Dendritic cell treated with granulocyte-macrophage colony-stimulating factor and Interleukin-4, amounts not matched to agents 40 ng/mL and 50 ng/mL, for 4 days (primary cell): ENCODE measurements around the gene CD58.

Source experiments
- H3K27ac Mint-ChIP-seq: one replicate; pipeline ENCODE4 v1.8.0; 2022; ENCODE audit warnings: mild to moderate bottlenecking, mixed read lengths
- H3K27me3 Mint-ChIP-seq: one replicate; pipeline ENCODE4 v1.8.0; 2022; ENCODE audit warnings: mild to moderate bottlenecking, mixed read lengths
- H3K36me3 Mint-ChIP-seq: one replicate; pipeline ENCODE4 v1.8.0; 2022; ENCODE audit warnings: low read depth, mixed read lengths
- H3K4me1 Mint-ChIP-seq: one replicate; pipeline ENCODE4 v1.8.0; 2022; ENCODE audit warnings: low read depth, mixed read lengths
- H3K4me3 Mint-ChIP-seq: one replicate; pipeline ENCODE4 v1.8.0; 2022; ENCODE audit warnings: mild to moderate bottlenecking, moderate library complexity, mixed read lengths
- H3K9me3 Mint-ChIP-seq: one replicate; pipeline ENCODE4 v1.8.0; 2022; ENCODE audit warnings: mixed read lengths
- intact Hi-C: fragments of 100-400 bp; cut with micrococcal nuclease; formaldehyde crosslinking; loops from one replicate; pipeline ENCODE4 v1.15.0; 2022

Gene CD58

DNA sequence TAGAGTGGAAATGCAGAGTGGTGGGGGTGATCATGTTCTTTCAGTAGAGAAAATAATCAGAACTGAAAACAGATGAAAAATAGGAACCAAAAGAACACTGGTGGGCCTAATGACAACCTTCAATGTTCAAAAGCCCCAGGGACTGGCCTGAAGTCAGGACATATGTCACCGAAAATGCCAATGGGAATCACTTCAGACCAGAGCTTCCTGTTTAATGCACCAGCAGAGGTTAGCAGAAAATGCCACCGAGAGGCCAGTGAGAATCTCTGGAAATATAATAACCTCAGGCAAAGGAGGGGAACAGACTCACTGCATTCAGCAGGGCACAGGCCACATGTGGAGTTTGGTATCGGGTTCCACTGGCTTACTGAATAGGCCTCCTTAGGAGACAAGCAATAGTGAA is 15.9 kb upstream of the CD58 start:
- peak overlapping the region; percentile 26 for H3K27ac Mint-ChIP-seq

DNA sequence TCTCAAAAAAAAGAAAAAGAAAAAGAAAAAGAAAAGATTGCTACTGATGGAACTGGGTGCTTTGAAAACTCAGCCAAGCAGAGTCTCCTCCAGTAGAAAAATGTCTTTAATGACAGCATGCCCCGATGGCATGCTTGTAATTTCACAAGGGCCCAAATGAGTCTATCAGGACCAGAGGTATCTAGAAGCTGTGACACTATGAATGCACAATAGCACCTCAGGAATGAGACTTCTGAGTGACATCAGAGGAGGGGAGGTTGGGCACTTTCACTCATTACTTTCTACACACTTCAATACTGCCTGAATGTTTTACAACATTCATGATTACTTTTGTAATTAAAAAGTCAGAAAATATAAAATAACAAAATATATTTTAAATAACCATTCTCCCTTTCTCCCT is 15.1 kb upstream of the CD58 start:
- intact Hi-C loops: no loop called here
- Mint-ChIP-seq H3K4me3 (no peak overlapping the region), H3K27ac (peak overlapping the region; percentile 26), H3K27me3 (peaks cover 4% of the 10 kb centered on the region), H3K4me1 (peaks cover 43% of the 10 kb centered on the region), H3K36me3 (no peaks in the 10 kb centered on the region), H3K9me3 (no peaks in the 10 kb centered on the region)

More for the DNA sequence above, 15.9 kb upstream of the CD58 start:
- peaks cover 43% of the 10 kb centered on the region for H3K4me1 Mint-ChIP-seq
- H3K27me3 Mint-ChIP-seq: peaks cover 4% of the 10 kb centered on the region
- H3K9me3 Mint-ChIP-seq: no peaks in the 10 kb centered on the region
- intact Hi-C loops: no loop called here
- H3K36me3 Mint-ChIP-seq: no peaks in the 10 kb centered on the region
- no peak overlapping the region for H3K4me3 Mint-ChIP-seq

DNA sequence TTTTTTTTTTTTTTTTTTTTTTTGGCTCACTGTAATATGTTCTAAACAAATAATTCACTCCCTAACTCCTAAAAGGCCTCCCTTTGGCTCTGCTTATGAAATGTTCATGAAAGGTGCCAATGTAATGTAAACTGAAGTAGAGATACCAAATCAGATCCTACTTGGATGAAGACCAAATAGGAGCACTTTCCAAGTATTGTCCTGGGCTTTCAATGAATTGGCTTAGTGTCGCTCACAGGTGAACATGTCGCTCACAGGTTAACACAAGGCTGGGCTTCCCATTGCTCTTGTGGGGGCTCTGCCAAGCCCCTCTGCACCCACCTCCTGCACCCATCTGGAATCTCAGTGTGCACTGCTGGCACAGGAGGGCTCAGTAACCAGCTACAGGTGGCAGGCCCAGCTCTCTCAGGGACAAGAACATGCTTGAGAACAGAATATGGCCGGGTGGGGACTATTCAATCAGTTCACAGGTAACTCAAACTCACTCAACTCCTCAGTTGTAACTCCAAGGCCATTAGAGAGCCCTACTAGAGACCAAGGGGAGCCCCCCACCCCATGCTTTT is 10.6 kb upstream of the CD58 start:
- no peaks in the 10 kb centered on the region for H3K9me3 Mint-ChIP-seq
- no peaks in the 10 kb centered on the region for H3K36me3 Mint-ChIP-seq
- no peak overlapping the region for H3K27ac Mint-ChIP-seq
- H3K4me1 Mint-ChIP-seq: peaks cover 17% of the 10 kb centered on the region
- intact Hi-C loops: no loop called here
- no peak overlapping the region for H3K4me3 Mint-ChIP-seq
- no peaks in the 10 kb centered on the region for H3K27me3 Mint-ChIP-seq

DNA sequence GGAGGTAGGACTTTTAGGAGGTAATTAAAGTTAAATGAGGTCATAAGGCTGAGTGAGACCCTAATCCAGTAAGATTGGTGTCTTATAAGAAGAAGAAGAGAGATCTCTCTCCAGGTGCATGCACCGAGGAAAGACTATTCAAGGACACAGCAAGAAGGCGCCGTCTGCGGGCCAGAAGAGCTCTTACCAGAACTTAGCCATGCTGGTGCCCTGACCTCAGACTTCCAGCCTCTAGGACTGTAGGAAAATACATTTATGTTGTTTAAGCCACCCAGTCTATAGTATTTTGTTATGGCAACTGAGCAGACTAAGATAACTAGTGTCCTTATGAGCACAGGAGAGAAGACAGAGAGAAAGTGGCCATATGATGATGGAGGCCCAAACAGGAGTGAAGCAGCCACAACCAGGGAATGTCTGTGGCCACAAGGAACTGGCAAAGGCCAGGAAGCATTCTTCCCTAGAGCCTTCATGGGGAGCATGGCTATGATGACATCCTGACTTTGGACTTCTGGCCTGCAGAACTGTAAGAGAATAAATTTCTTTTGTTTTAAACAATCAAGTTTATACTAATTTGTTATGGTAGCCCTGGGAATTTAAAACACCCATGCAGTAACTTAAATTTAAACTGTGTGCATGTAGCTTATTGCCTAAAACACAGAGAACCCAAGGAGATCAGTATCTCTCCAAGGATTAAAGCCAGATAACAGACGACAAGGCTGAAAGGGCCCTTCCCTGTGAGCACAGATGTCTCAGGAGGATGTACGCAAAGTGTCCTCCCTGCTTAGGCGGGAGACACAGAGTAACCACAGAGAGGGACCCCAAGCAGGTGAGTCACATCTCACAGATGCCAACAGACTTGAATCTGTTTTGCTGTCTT is 9.9 kb upstream of the CD58 start:
- intact Hi-C loops: no loop called here
- Mint-ChIP-seq H3K9me3 (no peaks in the 10 kb centered on the region), H3K36me3 (no peaks in the 10 kb centered on the region), H3K27me3 (no peaks in the 10 kb centered on the region), H3K4me1 (peaks cover 12% of the 10 kb centered on the region), H3K4me3 (no peak overlapping the region), H3K27ac (no peak overlapping the region)

DNA sequence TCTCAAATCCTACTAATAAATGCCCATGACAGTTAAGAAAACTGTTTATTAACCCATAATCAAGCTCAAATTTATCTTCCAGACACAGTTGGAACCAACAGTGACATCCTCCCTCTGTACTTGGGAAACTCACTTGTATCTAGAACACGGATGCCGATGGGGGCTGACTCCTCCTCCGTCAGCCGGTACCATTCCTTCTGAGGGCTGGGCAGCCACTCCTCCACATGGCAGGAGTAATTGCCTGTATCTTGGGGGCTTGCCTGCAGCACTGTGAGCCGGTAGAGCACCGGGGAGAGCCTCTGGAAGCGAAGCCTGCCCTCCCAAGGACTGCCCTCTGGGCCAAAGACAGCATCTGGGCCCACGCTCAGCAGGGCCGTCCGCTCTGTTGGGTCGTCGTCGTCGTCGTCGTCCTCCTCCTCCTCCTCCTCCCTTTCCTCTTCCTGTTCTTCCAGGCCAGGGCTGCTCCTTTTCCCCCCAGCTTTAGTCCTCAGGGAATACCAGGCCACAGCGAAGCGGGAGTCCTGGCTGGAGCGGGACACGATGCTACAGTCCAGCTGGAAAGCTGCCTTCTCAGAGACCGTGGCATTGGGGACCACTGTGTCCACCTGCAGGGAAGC is 8.5 kb upstream of the CD58 start:
- intact Hi-C loops: no loop called here
- Mint-ChIP-seq H3K27ac (no peak overlapping the region), H3K36me3 (no peaks in the 10 kb centered on the region), H3K9me3 (no peaks in the 10 kb centered on the region), H3K4me1 (peaks cover 21% of the 10 kb centered on the region), H3K4me3 (no peak overlapping the region), H3K27me3 (no peaks in the 10 kb centered on the region)

DNA sequence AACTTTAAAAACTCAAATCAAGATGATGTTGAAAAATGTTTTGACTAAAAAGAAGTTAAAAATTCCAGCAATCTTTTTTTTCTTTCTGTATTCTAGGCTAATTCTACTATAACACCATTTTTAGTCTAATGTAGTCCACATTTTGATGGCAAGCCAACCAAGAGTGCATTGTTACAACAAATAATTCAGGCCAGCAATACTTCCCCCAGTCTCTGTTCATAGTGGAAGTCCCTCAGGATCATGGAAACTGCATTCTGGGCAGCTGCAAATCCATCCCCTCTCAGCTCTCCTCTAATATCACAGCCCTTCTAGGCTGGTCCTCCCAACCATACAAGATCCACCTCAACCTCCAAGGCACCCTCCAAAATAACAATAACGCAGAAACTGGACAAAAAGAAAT is 7.8 kb upstream of the CD58 start:
- Mint-ChIP-seq H3K9me3 (no peaks in the 10 kb centered on the region), H3K27me3 (no peaks in the 10 kb centered on the region), H3K27ac (no peak overlapping the region), H3K36me3 (no peaks in the 10 kb centered on the region), H3K4me3 (no peak overlapping the region), H3K4me1 (peaks cover 29% of the 10 kb centered on the region)
- intact Hi-C loops: no loop called here

DNA sequence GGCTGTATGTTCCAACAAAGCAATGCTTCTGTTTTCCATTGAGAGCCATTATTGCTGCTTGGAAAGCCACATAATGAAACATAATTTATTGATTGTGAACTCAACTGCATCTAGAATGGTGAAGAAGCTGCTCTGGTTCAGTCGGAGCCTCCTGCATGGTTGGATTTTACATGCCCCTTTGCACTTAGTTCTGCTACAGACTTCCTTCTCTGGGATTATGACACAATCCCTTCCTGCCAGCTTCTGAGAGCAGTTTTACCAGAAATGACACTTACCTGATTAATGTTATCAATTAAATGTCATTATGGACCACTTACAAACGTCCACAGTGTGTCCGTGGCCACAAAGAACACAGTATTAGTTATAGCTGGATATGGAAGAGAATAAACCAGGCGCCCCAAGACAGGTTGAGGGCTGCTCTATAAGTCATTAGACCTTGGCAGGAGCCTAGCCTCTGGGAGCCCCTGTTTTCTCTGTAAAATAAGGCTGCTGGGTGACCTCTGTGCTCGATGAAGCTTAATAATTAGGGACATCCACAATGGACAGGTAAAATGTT is 7.0 kb upstream of the CD58 start:
- peaks cover 34% of the 10 kb centered on the region for H3K4me1 Mint-ChIP-seq
- no peaks in the 10 kb centered on the region for H3K36me3 Mint-ChIP-seq
- no peaks in the 10 kb centered on the region for H3K27me3 Mint-ChIP-seq
- intact Hi-C loops: no loop called here
- H3K4me3 Mint-ChIP-seq: no peak overlapping the region
- H3K27ac Mint-ChIP-seq: no peak overlapping the region
- no peaks in the 10 kb centered on the region for H3K9me3 Mint-ChIP-seq

DNA sequence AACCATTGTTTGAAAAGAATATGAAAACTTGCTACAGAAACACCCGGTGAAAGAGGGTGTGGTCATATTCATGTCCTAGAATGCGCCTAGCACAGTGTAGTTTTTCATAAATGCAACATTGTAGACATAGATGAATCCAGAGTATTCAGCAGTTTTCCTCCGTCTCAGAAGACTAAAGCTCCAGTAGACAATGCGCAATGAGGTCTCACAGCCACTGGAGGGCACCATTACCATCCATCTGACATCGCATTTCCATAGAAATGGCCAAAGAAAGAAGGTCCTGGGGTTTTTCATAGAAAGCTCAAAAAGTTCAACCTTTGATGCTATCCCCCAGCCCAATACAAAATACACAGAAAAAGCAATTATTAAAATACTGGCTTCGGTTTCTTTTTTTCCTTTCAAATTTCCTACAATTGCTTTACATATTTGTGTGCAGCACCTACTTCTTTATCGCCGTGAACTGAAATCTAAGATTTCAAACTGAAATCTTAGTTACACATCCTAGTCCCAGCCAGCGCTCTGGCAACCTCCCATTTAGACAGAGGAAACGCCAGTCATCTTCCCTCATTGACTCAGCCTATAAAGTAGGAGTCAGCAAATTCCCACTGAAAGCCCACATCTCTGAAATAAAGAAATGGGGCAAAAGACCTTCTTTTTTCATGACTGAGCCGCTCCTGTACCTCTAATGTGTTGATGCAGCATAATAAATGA is 3.9 kb upstream of the CD58 start:
- Mint-ChIP-seq H3K27ac (peak overlapping the region; percentile 54), H3K4me3 (no peak overlapping the region), H3K27me3 (no peaks in the 10 kb centered on the region), H3K4me1 (peaks cover 54% of the 10 kb centered on the region), H3K9me3 (no peaks in the 10 kb centered on the region), H3K36me3 (peaks cover 7% of the 10 kb centered on the region)
- intact Hi-C loops: loop anchor here (1.0 to 5.0 kb wide), 6 partner anchors 22 to 483 kb away; partner anchors contain the start of gene IGSF3

DNA sequence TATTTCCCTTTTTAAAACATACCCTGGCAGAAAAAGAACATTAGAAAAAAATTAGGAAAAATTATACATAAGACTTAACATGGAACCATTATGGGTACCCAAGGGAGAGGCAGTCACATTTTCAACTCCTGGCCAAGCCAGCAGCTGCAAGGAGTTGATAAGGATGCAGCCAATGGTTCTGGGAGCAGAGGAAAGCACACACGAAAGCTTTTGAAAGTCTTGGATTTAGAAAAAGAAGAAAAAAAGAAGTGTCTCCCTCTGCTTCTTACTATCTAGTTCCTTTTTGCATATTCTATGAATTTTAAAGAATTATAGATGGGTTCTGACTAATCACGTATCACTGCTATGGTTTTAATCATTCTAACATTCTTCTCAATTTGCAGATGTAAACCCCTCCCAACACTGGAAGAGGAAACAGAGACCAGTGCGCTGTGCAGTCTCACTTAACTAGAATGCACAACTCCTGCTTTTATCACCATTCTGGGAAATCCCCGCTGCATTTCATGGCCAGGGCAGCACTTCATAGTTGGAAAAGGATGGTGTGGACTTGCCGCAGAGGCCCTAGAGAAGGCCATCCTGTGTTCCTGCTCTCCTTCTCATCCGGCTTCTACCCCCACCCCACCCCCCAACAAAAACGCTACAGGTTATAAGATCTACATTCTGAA is 2.7 kb upstream of the CD58 start:
- Mint-ChIP-seq H3K4me3 (no peak overlapping the region), H3K27me3 (no peaks in the 10 kb centered on the region), H3K27ac (peak overlapping the region; percentile 54), H3K4me1 (peaks cover 66% of the 10 kb centered on the region), H3K9me3 (no peaks in the 10 kb centered on the region), H3K36me3 (peaks cover 18% of the 10 kb centered on the region)
- intact Hi-C loops: loop anchor here (1.0 to 5.0 kb wide), 6 partner anchors 23 to 484 kb away; partner anchors contain the start of gene IGSF3

DNA sequence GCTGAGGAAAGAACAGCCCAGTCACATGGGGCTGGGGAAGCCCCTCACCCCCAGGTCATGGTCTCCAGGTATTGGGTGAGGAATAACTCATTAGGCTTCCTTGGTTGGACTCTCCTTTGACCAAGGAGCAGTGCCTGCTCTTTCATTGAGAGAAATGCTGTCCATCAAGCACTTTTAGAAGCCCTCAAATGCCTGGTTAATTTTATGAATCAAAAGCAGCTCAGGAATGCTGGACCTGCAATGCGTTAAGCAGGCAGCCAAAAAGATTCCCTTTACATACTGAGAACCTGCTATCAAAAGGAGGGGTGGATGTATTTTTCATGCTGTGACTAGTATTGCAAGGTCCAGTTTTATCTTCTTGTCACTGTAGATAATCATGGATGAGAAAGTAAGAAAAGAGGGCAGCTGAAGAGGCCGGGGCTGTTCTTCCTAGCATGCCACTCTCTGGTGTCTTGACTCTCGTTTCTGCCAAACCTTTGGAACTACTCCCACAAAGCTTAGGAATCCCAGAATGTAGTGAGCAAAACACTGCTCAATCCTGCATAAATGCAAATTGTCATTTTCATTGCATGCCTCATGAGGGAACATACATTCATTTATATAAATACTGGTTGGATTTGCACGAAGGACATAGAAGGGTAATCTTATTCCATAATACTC is 2.1 kb upstream of the CD58 start:
- H3K9me3 Mint-ChIP-seq: no peaks in the 10 kb centered on the region
- no peak overlapping the region for H3K27ac Mint-ChIP-seq
- no peaks in the 10 kb centered on the region for H3K27me3 Mint-ChIP-seq
- H3K36me3 Mint-ChIP-seq: peaks cover 25% of the 10 kb centered on the region
- H3K4me3 Mint-ChIP-seq: no peak overlapping the region
- H3K4me1 Mint-ChIP-seq: peaks cover 70% of the 10 kb centered on the region
- intact Hi-C loops: loop anchor here (5.0 kb wide), 4 partner anchors 36 to 484 kb away; partner anchors contain the start of gene IGSF3

DNA sequence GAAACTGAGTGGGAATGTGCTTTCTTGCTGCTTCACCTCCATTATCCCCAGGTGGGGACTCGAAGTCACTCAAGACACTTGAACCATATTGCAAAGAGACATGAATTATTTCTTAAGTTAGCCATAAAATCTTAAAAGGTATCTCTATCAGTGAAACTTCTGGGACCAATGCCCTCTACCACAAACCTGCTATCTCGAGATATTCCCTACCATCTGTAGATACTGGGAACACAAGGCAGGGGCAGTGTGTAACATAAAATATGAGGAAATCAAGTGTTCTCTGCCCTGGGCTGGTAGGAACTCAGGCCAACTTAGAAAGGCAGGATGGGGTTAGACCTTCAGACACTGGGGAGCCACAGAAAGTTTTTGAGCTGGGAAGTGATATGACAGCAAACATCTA is 1.3 kb upstream of the CD58 start:
- Mint-ChIP-seq H3K4me1 (peaks cover 67% of the 10 kb centered on the region), H3K27me3 (no peaks in the 10 kb centered on the region), H3K4me3 (no peak overlapping the region), H3K27ac (peak overlapping the region; percentile 95), H3K9me3 (no peaks in the 10 kb centered on the region), H3K36me3 (peaks cover 30% of the 10 kb centered on the region)
- intact Hi-C loops: loop anchor here (5.0 kb wide), 4 partner anchors 35 to 485 kb away; partner anchors contain the start of gene IGSF3

DNA sequence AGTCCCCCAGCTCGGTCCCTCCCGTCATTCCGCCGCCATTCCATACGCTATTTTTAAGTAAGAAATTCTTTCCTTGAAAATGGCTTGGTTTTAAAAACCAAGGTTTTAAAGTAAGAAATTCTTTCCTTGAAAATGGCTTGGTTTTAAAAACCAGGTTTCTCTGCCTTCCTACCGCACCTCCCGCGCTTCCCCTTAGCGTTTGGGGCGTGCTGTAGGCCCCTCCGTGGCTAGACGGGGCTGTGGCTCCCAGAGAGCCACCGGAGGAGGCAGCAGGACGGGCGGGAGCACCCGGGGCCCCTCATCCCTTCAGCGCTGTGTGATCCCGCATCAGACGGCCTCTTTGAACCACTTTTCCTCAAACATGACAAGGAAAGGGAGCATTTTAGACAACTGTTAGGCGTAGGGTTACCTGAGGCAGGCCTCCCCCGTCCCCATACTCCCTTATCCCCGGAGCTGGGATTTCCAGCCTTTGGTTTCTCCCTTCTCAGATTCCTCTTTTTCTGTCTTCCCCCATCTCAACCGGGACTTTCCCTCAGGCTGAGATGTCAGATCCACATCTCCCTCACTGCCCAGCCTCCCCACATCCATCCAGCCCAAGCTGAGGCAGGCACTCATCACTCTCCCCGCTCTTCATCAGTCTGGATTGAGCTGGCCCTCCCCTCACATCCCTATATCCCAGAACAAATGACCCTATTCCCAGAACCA is 541 bp upstream of the CD58 start:
- peaks cover 72% of the 10 kb centered on the region for H3K4me1 Mint-ChIP-seq

More for the DNA sequence above, 541 bp upstream of the CD58 start:
- intact Hi-C loops: loop anchor here (2.0 to 5.0 kb wide), 5 partner anchors 34 to 486 kb away; partner anchors contain the start of gene IGSF3
- H3K27me3 Mint-ChIP-seq: no peaks in the 10 kb centered on the region
- no peaks in the 10 kb centered on the region for H3K9me3 Mint-ChIP-seq
- H3K4me3 Mint-ChIP-seq: peak overlapping the region; percentile 79
- peaks cover 37% of the 10 kb centered on the region for H3K36me3 Mint-ChIP-seq
- peak overlapping the region; percentile 95 for H3K27ac Mint-ChIP-seq
